ENCODE measurements around the gene GRB14.
"Not testable (repeated sequence)": the region's sequence is repeated elsewhere in the genome, so short reads cannot be mapped to it uniquely, and the experiment has no call there.

Gene GRB14

DNA sequence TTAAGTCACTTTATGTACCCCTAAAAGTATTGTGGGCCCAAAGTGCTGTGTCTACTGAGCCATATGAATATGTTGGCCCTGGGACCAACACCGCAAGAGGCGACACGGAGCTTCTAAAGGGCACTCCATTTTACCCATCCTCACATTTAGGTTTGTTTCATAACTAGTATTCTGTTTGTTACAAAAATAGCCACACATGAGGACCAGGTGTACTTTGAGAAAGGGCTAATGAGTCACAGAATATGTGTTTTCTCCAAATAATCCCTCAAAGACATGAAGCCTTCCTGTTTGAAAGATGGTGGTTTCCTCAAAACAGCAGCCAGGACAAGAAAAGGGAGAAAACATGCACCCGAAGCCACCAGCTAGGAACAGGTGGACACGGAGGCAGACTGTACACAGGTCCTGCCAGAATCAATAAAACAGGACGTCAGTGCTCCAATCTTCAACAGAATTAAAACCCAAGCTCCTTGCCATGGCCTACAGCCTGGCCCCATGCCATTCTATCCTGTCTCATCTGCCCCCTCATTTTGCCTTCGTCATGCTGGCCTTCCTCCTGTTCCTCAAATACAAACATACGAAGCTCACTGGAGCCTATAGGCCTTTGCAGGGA lies 21.8 kb upstream of the GRB14 start:
- no peak for TF ChIP-seq CTCF (conservative IDR thresholded peaks at IDR 0.05; ENCODE audit: low read depth, low read length)
- Histone ChIP-seq H3K9ac (no peak overlapping the region), H3K4me2 (no peak overlapping the region), H3K27ac (no peak overlapping the region), H4K20me1 (ENCODE audit: insufficient read depth) (no peaks in the 10 kb centered on the region), H3K4me3 (IDR thresholded peaks at IDR 0.05; ENCODE audit: insufficient read depth, low read depth, low read length) (no peak overlapping the region), H2AFZ (ENCODE audit: low read depth) (no peak overlapping the region), H3K4me1 (ENCODE audit: low read depth, poor library complexity, severe bottlenecking) (no peaks in the 10 kb centered on the region), H3K27me3 (ENCODE audit: insufficient read depth, low read depth) (no peaks in the 10 kb centered on the region), H3K79me2 (ENCODE audit: insufficient read depth, low read depth) (no peaks in the 10 kb centered on the region), H3K36me3 (ENCODE audit: insufficient read depth) (no peaks in the 10 kb centered on the region)

GRCh38 chr2:164642268-164642667 lies 21.0 kb upstream of the GRB14 start:
- Histone ChIP-seq H3K4me1 (ENCODE audit: low read depth, poor library complexity, severe bottlenecking) (no peaks in the 10 kb centered on the region), H3K4me2 (no peak overlapping the region), H3K4me3 (IDR thresholded peaks at IDR 0.05; ENCODE audit: insufficient read depth, low read depth, low read length) (no peak overlapping the region), H3K27ac (no peak overlapping the region), H3K36me3 (ENCODE audit: insufficient read depth) (no peaks in the 10 kb centered on the region), H3K9ac (no peak overlapping the region), H4K20me1 (ENCODE audit: insufficient read depth) (no peaks in the 10 kb centered on the region), H3K79me2 (ENCODE audit: insufficient read depth, low read depth) (no peaks in the 10 kb centered on the region), H3K27me3 (ENCODE audit: insufficient read depth, low read depth) (no peaks in the 10 kb centered on the region), H2AFZ (ENCODE audit: low read depth) (no peak overlapping the region)
- TF ChIP-seq CTCF (conservative IDR thresholded peaks at IDR 0.05; ENCODE audit: low read depth, low read length), result no peak

GRCh38 chr2:164628319-164628718 lies 7.0 kb upstream of the GRB14 start:
- not testable (repeated sequence) for H3K4me2 ChIP-seq; H3K27me3 ChIP-seq (ENCODE audit: insufficient read depth, low read depth); H3K27ac ChIP-seq; H3K4me3 ChIP-seq (IDR thresholded peaks at IDR 0.05; ENCODE audit: insufficient read depth, low read depth, low read length); H3K4me1 ChIP-seq (ENCODE audit: low read depth, poor library complexity, severe bottlenecking); H2AFZ ChIP-seq (ENCODE audit: low read depth); H3K36me3 ChIP-seq (ENCODE audit: insufficient read depth); H3K79me2 ChIP-seq (ENCODE audit: insufficient read depth, low read depth); H3K9ac ChIP-seq; H4K20me1 ChIP-seq (ENCODE audit: insufficient read depth)

GRCh38 chr2:164625378-164625971 lies 4.2 kb upstream of the GRB14 start:
- Histone ChIP-seq H3K27ac (no peak overlapping the region), H2AFZ (ENCODE audit: low read depth) (no peak overlapping the region), H4K20me1 (ENCODE audit: insufficient read depth) (no peaks in the 10 kb centered on the region), H3K79me2 (ENCODE audit: insufficient read depth, low read depth) (no peaks in the 10 kb centered on the region), H3K4me3 (IDR thresholded peaks at IDR 0.05; ENCODE audit: insufficient read depth, low read depth, low read length) (no peak overlapping the region), H3K9ac (no peak overlapping the region), H3K36me3 (ENCODE audit: insufficient read depth) (no peaks in the 10 kb centered on the region), H3K27me3 (ENCODE audit: insufficient read depth, low read depth) (no peaks in the 10 kb centered on the region), H3K4me2 (no peak overlapping the region), H3K4me1 (ENCODE audit: low read depth, poor library complexity, severe bottlenecking) (peaks cover 5% of the 10 kb centered on the region)
- no peak for TF ChIP-seq CTCF (conservative IDR thresholded peaks at IDR 0.05; ENCODE audit: low read depth, low read length)

DNA sequence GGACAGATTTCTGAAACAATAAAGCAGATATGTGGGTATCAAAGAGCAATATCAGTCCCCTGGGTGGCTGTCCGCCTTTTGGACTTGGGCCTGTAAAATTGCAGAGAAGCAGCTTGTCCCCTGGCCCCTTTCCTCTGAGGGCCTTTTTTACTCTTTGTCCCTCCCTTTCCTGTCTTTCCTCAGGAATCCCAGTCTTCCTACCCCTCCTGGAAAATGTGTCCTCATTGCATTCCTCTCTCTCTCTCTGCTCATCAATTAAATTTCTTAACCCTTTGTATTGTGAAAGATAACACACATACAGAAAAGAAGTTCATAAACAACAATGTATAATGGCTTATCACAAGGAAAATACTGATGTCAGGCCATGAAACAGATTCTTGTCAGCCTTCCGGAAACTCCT lies 3.0 kb upstream of the GRB14 start:
- Histone ChIP-seq H3K27ac (no peak overlapping the region), H3K4me3 (IDR thresholded peaks at IDR 0.05; ENCODE audit: insufficient read depth, low read depth, low read length) (no peak overlapping the region), H2AFZ (ENCODE audit: low read depth) (no peak overlapping the region), H3K4me1 (ENCODE audit: low read depth, poor library complexity, severe bottlenecking) (peaks cover 8% of the 10 kb centered on the region), H3K4me2 (no peak overlapping the region), H4K20me1 (ENCODE audit: insufficient read depth) (no peaks in the 10 kb centered on the region), H3K9ac (no peak overlapping the region), H3K27me3 (ENCODE audit: insufficient read depth, low read depth) (no peaks in the 10 kb centered on the region), H3K79me2 (ENCODE audit: insufficient read depth, low read depth) (no peaks in the 10 kb centered on the region), H3K36me3 (ENCODE audit: insufficient read depth) (no peaks in the 10 kb centered on the region)
- no peak for TF ChIP-seq CTCF (conservative IDR thresholded peaks at IDR 0.05; ENCODE audit: low read depth, low read length)
